HG02571 (cell line): ENCODE measurements around the gene WDR76.

Experiments
- ATAC-seq: cut with Tn5 transposase; IDR thresholded peaks from one replicate; pipeline ENCODE4 v1.9.1; 2021; ENCODE audit warnings: mild to moderate bottlenecking, moderate library complexity; ENCODE audit not compliant: unreplicated experiment

The WDR76 gene

DNA sequence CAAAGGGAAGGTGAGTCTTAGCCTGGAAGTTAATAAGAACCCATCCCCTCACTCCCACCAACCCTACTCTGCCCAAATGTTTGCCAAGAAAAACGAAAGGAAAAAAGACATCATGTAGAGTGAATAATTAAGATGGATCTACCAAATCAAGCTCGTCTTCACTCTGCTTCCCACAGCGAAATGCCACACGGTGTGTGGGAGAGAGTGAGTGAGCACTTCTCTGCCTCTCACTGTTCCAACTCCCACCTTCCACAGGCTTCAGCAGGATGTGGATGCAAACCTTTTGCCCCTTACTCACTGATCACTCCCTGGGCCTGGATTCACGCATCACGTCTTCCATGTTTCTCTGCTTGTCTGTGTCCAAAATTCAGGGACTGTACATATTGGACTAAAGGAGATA is 85.4 kb downstream of the WDR76 start:
- no peak for ATAC-seq

DNA sequence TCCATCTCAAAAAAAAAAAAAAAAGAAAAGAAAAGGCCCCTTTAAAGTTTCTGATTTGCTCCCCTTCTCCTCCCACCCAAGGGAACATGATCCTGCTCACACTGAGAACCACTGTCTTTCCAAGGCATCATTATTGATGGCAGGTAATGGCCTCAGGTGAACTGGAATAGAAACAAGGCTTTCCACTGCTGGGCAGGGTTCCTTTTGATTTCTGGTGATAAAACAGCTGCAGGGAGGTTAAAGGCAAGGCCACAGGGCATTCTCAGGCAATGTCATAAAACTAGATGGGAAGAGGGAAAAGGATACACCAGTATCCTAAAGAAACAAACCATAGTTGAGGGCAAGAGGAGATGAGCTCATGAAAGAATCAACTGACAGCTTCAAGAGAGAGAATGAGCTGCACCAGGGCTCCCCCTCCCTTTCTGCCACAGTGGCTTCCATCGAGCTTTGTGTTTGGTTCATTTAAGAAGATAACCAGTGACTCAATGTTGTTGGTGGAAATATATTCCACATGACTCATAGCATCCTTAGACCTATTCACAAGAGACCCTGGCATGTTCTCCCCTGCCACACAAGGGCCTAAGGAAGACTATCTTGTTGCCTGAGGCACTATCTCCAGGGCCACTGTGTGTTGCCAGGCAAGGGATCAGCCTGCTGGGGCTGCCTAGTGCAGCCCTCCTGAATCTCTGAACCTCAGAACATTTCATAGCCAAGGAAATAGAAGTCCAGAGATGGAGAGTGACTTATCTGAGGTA is 86.4 kb downstream of the WDR76 start:
- no peak for ATAC-seq

DNA sequence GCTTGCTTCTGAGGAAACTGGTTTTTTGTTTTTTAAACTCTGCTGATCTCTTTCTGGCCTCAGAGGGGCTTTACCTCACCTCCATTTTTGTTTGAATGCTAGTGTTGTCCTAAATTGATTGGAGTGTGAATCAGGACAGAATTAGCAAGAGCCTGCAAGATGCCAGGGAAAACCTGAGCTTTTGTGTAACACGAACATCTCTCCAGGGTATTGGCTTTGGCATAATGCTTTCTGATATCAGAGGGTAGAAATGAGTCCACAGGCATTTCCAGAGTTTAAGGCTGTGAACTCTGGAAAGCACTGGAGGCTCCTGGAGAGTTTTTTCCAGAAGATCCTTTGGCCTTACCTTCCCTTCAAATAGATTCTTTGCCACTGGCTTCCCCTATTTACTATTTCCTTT is 87.1 kb downstream of the WDR76 start:
- ATAC-seq, result no peak

DNA sequence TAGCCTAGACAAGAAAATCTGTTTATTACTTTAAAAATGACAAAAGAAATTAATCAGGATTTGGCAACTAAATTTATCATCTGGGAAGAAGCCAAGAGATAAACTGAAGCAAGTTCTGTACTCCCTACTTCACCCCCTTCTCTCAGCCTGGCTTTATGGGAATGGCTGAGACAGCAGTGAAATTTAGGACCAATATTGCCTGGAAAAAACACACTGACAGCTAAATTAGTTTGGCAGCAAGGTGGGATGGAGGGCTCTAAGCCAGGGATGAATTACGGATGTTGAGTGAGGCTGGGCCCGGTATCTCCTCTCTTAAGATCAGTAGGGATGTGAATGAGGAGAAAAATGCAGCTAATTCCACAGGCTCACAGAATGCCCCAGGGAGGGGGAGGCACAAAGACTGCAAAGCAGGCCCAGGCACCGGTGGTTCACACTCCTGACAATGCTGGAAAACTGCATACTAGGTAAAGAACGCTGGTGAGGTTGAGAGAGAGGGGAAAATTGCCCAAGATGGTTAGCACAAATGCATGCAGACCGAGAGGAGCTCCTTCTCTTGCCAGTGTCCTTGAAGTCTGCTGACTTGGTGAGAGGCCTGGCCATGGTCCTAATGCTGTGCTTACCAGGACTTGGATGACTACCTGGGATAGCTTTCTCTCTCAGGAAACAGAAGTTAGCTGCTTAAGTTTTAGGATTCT is 89.0 kb downstream of the WDR76 start:
- no peak for ATAC-seq

DNA sequence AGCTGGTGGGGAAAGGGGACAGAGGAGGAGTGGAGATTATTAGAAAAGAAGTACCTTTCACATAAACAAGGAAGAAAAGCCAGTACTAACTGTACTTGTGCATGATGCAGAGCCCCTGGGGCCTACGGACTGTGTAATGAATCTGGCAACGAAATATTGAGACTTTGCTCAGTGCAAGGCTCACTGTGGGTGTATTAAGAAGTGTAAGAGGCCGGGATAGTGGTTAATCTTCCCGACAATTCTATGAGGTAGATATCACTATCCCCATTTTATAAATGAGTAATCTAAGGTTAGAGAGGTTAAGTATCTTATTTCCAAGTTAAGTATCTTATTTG is 89.5 kb downstream of the WDR76 start:
- no peak for ATAC-seq
